GM23338 (cell line): ENCODE data around the gene HDAC5. TPM values are rescaled to one million over a fixed set of nuclear protein-coding genes. Genes with fewer than 3 reads are reported as not detected.

Experiments used
- ATAC-seq: fragments of 200-7000 bp; cut with Tn5 transposase; 3 replicates; pipeline ENCODE4 v1.9.1; 2020
- DNase-seq: peaks from one replicate; pipeline ENCODE4 v3.0.0-alpha.2; 2015; ENCODE audit warnings: low spot score
- H2AFZ ChIP-seq: fragments of 200-600 bp; sonication (generic); 2 replicates; pipeline ENCODE4 v1.8.0; 2016; ENCODE audit warnings: antibody characterized with exemption, mild to moderate bottlenecking, moderate library complexity
- H3F3A ChIP-seq: fragments of 200-600 bp; sonication (generic); replicated peaks from 2 replicates; pipeline ENCODE4 v1.8.0; 2017; ENCODE audit warnings: antibody characterized with exemption, mixed run types, low read depth
- H3K27ac ChIP-seq: fragments of 200-600 bp; sonication (generic); 2 replicates; pipeline ENCODE4 v1.6.1; 2016; ENCODE audit warnings: low read depth
- H3K27me3 ChIP-seq: fragments of 200-600 bp; sonication (generic); 2 replicates; pipeline ENCODE4 v1.8.0; 2016; ENCODE audit warnings: mild to moderate bottlenecking, mixed run types, moderate library complexity; ENCODE audit not compliant: insufficient read depth
- H3K36me3 ChIP-seq: fragments of 200-600 bp; sonication (generic); 2 replicates; pipeline ENCODE4 v1.8.0; 2016; ENCODE audit warnings: mild to moderate bottlenecking; ENCODE audit not compliant: insufficient read depth
- H3K4me1 ChIP-seq: fragments of 200-600 bp; sonication (generic); 2 replicates; pipeline ENCODE4 v1.8.0; 2016; ENCODE audit warnings: mild to moderate bottlenecking, moderate library complexity; ENCODE audit not compliant: insufficient read depth
- H3K4me2 ChIP-seq: fragments of 200-600 bp; sonication (generic); 2 replicates; pipeline ENCODE4 v1.7.1; 2017; ENCODE audit warnings: mixed run types
- H3K4me3 ChIP-seq: fragments of 200-600 bp; sonication (generic); 2 replicates; pipeline ENCODE4 v1.6.1; 2016; ENCODE audit warnings: mixed run types
- H3K79me2 ChIP-seq: fragments of 200-600 bp; sonication (generic); replicated peaks from 2 replicates; pipeline ENCODE4 v1.8.0; 2017; ENCODE audit warnings: mild to moderate bottlenecking; ENCODE audit not compliant: insufficient read depth
- H3K9me2 ChIP-seq: fragments of 200-600 bp; sonication (generic); 2 replicates; pipeline ENCODE4 v1.8.0; 2017; ENCODE audit not compliant: insufficient read depth
- H4K20me1 ChIP-seq: fragments of 200-600 bp; sonication (generic); replicated peaks from 2 replicates; pipeline ENCODE4 v1.8.0; 2017; ENCODE audit warnings: mild to moderate bottlenecking; ENCODE audit not compliant: insufficient read depth
- H3K27ac Mint-ChIP-seq: 2 replicates; pipeline ENCODE4 v1.8.0; 2020; ENCODE audit warnings: inconsistent platforms, mild to moderate bottlenecking, moderate library complexity, mixed read lengths
- H3K27me3 Mint-ChIP-seq: 3 replicates; pipeline ENCODE4 v1.8.0; 2022; ENCODE audit warnings: low read depth, mild to moderate bottlenecking, moderate library complexity, mixed read lengths, inconsistent platforms; ENCODE audit not compliant: insufficient read depth, poor library complexity
- H3K36me3 Mint-ChIP-seq: 3 replicates; pipeline ENCODE4 v1.8.0; 2021; ENCODE audit warnings: low read depth, mild to moderate bottlenecking, inconsistent platforms, moderate library complexity, mixed read lengths
- H3K4me1 Mint-ChIP-seq: 3 replicates; pipeline ENCODE4 v1.8.0; 2020; ENCODE audit warnings: mild to moderate bottlenecking, inconsistent platforms, mixed read lengths
- H3K4me3 Mint-ChIP-seq: 3 replicates; pipeline ENCODE4 v1.8.0; 2021; ENCODE audit warnings: moderate library complexity, mild to moderate bottlenecking, inconsistent platforms, mixed read lengths
- H3K9me3 Mint-ChIP-seq: 3 replicates; pipeline ENCODE4 v1.8.0; 2020; ENCODE audit warnings: moderate library complexity, mild to moderate bottlenecking, inconsistent platforms, mixed read lengths
- CREB1 ChIP-seq: fragments of 250-450 bp; sonication (Bioruptor Pico); IDR thresholded peaks from 2 replicates; pipeline ENCODE4 v1.5.0; 2020; ENCODE audit warnings: low read depth, mild to moderate bottlenecking, moderate library complexity
- EZH2phosphoT487 ChIP-seq: fragments of 200-600 bp; sonication (generic); IDR thresholded peaks from one replicate; pipeline ENCODE4 v1.8.1; 2018; ENCODE audit warnings: antibody characterized with exemption; ENCODE audit not compliant: unreplicated experiment
- NANOG ChIP-seq: IDR thresholded peaks from 2 replicates; pipeline ENCODE4 v1.6.1; 2016; ENCODE audit warnings: antibody characterized with exemption, borderline replicate concordance
- POLR2AphosphoS5 ChIP-seq: IDR thresholded peaks from 2 replicates; pipeline ENCODE4 v1.6.1; 2016; ENCODE audit warnings: antibody characterized with exemption, low read depth
- polyA plus RNA-seq: library from polyadenylated mRNA; unstranded; fragments of >200 nt; fragmentation: Nextera tagmentation; extraction: Ambion mirVana; gene quantifications from 2 replicates; pipeline ENCODE4 v1.2.1, GENCODE V29; 2016
- total RNA-seq: library from RNA; depleted of rRNA; stranded (reverse); fragments of >200 nt; shearing (Covaris generic); gene quantifications from 2 replicates; pipeline ENCODE4 v1.2.3, GENCODE V29; 2014
- TF ChIP-seq, protein P1 (sequence below): fragments of 250-450 bp; sonication (Bioruptor Pico); IDR thresholded peaks from 2 replicates; pipeline ENCODE4 v1.5.0; 2020; ENCODE audit warnings: mild to moderate bottlenecking, moderate library complexity
- TF ChIP-seq, protein P2 (sequence below): IDR thresholded peaks from one replicate; pipeline ENCODE4 v1.6.1; 2018; ENCODE audit warnings: antibody characterized with exemption; ENCODE audit not compliant: unreplicated experiment

HDAC5 gene
- total and polyA plus RNA-seq, 2 experiments from 2014 or later: 16.9 to 71.1 TPM

DNA sequence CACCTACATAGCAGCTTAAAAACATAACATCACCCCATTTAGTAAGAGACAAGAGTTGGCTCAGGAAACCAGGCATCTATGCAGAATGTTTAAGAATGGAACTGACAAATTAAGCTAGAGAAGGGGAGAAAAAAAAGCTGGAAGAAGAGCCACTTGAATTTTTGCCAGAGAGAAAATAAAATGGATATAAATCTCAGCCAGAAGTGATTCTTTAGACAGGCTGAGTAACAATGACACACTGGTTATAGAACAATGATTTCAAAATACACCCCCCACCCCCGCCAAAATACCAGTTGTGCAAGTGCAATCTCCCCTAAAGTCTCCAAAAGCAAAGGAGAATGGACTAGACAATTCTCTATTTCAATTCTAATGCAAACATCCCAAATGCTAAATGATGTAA lies 79.4 kb downstream of the HDAC5 start (continued):
- TF ChIP-seq, protein P1, sequence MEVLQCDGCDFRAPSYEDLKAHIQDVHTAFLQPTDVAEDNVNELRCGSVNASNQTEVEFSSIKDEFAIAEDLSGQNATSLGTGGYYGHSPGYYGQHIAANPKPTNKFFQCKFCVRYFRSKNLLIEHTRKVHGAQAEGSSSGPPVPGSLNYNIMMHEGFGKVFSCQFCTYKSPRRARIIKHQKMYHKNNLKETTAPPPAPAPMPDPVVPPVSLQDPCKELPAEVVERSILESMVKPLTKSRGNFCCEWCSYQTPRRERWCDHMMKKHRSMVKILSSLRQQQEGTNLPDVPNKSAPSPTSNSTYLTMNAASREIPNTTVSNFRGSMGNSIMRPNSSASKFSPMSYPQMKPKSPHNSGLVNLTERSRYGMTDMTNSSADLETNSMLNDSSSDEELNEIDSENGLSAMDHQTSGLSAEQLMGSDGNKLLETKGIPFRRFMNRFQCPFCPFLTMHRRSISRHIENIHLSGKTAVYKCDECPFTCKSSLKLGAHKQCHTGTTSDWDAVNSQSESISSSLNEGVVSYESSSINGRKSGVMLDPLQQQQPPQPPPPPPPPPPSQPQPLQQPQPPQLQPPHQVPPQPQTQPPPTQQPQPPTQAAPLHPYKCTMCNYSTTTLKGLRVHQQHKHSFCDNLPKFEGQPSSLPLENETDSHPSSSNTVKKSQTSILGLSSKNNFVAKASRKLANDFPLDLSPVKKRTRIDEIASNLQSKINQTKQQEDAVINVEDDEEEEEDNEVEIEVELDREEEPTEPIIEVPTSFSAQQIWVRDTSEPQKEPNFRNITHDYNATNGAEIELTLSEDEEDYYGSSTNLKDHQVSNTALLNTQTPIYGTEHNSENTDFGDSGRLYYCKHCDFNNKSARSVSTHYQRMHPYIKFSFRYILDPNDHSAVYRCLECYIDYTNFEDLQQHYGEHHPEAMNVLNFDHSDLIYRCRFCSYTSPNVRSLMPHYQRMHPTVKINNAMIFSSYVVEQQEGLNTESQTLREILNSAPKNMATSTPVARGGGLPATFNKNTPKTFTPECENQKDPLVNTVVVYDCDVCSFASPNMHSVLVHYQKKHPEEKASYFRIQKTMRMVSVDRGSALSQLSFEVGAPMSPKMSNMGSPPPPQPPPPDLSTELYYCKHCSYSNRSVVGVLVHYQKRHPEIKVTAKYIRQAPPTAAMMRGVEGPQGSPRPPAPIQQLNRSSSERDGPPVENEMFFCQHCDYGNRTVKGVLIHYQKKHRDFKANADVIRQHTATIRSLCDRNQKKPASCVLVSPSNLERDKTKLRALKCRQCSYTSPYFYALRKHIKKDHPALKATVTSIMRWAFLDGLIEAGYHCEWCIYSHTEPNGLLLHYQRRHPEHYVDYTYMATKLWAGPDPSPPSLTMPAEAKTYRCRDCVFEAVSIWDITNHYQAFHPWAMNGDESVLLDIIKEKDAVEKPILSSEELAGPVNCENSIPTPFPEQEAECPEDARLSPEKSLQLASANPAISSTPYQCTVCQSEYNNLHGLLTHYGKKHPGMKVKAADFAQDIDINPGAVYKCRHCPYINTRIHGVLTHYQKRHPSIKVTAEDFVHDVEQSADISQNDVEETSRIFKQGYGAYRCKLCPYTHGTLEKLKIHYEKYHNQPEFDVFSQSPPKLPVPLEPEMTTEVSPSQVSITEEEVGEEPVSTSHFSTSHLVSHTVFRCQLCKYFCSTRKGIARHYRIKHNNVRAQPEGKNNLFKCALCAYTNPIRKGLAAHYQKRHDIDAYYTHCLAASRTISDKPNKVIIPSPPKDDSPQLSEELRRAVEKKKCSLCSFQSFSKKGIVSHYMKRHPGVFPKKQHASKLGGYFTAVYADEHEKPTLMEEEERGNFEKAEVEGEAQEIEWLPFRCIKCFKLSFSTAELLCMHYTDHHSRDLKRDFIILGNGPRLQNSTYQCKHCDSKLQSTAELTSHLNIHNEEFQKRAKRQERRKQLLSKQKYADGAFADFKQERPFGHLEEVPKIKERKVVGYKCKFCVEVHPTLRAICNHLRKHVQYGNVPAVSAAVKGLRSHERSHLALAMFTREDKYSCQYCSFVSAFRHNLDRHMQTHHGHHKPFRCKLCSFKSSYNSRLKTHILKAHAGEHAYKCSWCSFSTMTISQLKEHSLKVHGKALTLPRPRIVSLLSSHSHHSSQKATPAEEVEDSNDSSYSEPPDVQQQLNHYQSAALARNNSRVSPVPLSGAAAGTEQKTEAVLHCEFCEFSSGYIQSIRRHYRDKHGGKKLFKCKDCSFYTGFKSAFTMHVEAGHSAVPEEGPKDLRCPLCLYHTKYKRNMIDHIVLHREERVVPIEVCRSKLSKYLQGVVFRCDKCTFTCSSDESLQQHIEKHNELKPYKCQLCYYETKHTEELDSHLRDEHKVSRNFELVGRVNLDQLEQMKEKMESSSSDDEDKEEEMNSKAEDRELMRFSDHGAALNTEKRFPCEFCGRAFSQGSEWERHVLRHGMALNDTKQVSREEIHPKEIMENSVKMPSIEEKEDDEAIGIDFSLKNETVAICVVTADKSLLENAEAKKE: no peak
- TF ChIP-seq EZH2phosphoT487 (no peak), POLR2AphosphoS5 (no peak), NANOG (no peak), CREB1 (CRISPR knock-in tag) (no peak)
- TF ChIP-seq, protein P2, sequence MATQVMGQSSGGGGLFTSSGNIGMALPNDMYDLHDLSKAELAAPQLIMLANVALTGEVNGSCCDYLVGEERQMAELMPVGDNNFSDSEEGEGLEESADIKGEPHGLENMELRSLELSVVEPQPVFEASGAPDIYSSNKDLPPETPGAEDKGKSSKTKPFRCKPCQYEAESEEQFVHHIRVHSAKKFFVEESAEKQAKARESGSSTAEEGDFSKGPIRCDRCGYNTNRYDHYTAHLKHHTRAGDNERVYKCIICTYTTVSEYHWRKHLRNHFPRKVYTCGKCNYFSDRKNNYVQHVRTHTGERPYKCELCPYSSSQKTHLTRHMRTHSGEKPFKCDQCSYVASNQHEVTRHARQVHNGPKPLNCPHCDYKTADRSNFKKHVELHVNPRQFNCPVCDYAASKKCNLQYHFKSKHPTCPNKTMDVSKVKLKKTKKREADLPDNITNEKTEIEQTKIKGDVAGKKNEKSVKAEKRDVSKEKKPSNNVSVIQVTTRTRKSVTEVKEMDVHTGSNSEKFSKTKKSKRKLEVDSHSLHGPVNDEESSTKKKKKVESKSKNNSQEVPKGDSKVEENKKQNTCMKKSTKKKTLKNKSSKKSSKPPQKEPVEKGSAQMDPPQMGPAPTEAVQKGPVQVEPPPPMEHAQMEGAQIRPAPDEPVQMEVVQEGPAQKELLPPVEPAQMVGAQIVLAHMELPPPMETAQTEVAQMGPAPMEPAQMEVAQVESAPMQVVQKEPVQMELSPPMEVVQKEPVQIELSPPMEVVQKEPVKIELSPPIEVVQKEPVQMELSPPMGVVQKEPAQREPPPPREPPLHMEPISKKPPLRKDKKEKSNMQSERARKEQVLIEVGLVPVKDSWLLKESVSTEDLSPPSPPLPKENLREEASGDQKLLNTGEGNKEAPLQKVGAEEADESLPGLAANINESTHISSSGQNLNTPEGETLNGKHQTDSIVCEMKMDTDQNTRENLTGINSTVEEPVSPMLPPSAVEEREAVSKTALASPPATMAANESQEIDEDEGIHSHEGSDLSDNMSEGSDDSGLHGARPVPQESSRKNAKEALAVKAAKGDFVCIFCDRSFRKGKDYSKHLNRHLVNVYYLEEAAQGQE: no peak

DNA sequence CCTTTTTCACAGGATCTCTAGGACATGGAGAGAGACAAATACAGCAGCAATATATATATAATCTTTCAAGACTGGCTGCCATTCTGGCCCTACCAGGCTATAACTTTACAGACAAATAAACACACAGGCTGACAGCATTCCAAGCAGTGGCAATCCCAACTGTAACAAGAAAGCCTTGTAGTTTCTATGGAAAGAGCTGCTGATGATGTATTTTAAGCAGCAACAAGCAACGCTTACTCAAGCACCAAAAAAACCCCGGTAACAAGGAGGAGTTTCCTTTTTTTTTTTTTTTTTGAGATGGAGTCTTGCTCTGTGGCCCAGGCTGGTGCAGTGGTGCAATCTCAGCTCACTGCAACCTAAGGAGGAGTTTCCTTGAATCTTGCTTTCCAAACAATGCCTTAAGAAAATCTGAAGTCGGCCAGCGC lies 80.2 kb downstream of the HDAC5 start:
- Histone ChIP-seq H3K27ac (peak overlapping the region; percentile 81), H3K36me3 (peaks cover 24% of the 10 kb centered on the region), H3K9me2 (no peaks in the 10 kb centered on the region), H3K27me3 (no peaks in the 10 kb centered on the region), H3K4me1 (peaks cover 17% of the 10 kb centered on the region), H3K79me2 (peaks cover 94% of the 10 kb centered on the region), H2AFZ (no peak overlapping the region), H3K4me2 (no peak overlapping the region), H3K4me3 (no peak overlapping the region), H3F3A (peaks cover 13% of the 10 kb centered on the region; the same call in 1 of the 2 replicates), H4K20me1 (peaks cover 39% of the 10 kb centered on the region)
- H3K27ac Mint-ChIP-seq: peak overlapping the region; percentile 25; the same call in 1 of the 2 replicates
- H3K4me1 Mint-ChIP-seq: peaks cover 12% of the 10 kb centered on the region; the same call in 2 of the 3 replicates
- no peak overlapping the region for H3K4me3 Mint-ChIP-seq
- ATAC-seq (no peak), DNase-seq (no peak)
- H3K36me3 Mint-ChIP-seq: peaks cover 54% of the 10 kb centered on the region
- H3K9me3 Mint-ChIP-seq: no peaks in the 10 kb centered on the region
- H3K27me3 Mint-ChIP-seq: no peaks in the 10 kb centered on the region
- TF ChIP-seq, protein P1: no peak
